Measurements from ENCODE around the gene NCK2. TPM values are rescaled to one million over a fixed set of nuclear protein-coding genes. Genes with fewer than 3 reads are reported as not detected.

The NCK2 gene
- total RNA-seq, 1 experiment from 2014 or later: 26.7 TPM

DNA sequence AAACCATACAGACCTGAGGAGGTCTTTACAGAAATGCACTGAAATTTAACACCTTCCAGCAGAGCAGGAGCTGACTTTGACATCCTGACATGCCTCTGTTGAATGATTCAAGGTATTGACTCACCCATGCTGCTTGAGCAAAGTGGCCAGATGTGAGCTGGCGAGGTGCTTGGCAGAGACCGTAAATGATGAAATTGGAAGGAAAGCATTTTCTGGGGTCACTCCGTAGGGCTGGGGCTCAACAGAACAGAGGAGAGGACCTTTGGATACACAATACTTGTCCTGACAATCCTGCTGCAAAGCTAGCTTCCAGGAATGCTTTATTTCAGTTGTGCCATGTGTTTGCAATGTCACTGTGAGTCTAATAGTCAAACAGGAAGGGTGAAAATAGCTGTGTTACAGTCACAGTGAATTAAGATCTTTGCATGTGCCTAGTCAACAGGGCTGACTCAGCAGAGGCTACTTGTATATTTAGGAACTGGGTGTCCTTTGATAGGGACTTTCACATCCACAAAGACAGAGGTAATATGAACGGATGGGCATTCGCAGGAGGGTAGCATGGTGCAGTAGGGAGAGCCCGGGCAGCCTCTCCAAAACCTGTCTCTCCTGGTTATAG is 31.6 kb upstream of the NCK2 start (continued):
- TF ChIP-seq ELF1 (IDR thresholded peaks at IDR 0.05; ENCODE audit: borderline replicate concordance, low read depth) (no peak), SP1 (IDR thresholded peaks at IDR 0.05; ENCODE audit: low read depth) (no peak; the same call in 1 of the 2 replicates)

DNA sequence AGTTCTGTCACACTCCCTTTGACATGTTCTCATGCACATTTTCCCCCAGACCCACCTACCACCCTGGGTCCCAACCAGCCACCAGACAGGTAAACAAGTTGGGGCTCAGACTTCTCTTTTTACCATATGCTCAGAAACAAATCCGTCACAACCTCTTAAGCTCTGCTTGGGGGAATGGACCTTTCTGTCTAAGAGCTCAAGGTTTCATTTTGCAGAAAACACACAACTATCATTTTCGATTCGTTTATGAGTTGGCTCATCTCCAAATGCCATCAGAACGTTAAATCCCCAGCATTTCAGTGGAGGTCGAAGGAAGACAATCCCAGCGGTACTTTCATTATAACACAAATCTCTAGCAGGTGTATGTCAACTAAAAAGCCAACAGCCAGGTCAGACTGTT is 30.6 kb upstream of the NCK2 start:
- Histone ChIP-seq H3K36me3 (ENCODE audit: control insufficient read depth in 1 of 2, insufficient read depth in 2 of 2, low read length in 2 of 2) (no peaks in the 10 kb centered on the region), H3K4me1 (ENCODE audit: control insufficient read depth in 1 of 2, insufficient read depth in 2 of 2, low read length in 2 of 2) (0 out of 4 replicates have a peak, but pooled peaks cover 0 to 4% of the 10 kb centered on the region in 2 experiments), H3K9ac (ENCODE audit: low read length) (no peak overlapping the region), H3K27me3 (ENCODE audit: insufficient read depth, low read length) (peaks cover 44% of the 10 kb centered on the region), H3K4me3 (replicated peaks in 1 of 2; ENCODE audit: low read depth in 1 of 2, low read length in 2 of 2) (no peak overlapping the region), H4K20me1 (ENCODE audit: insufficient read depth) (no peaks in the 10 kb centered on the region), H3K27ac (ENCODE audit: low read depth, low read length) (no peak overlapping the region), H3K9me2 (ENCODE audit: insufficient read depth) (no peaks in the 10 kb centered on the region), H3K4me2 (ENCODE audit: low read length) (no peak overlapping the region), H3K79me2 (ENCODE audit: insufficient read depth, low read length) (no peaks in the 10 kb centered on the region), H3K9me3 (ENCODE audit: control insufficient read depth in 1 of 2, insufficient read depth in 1 of 2, low read depth in 1 of 2, low read length in 2 of 2) (no peaks in the 10 kb centered on the region), H2AFZ (ENCODE audit: low read depth, low read length, poor library complexity, severe bottlenecking) (no peak overlapping the region)
- no peak for DNase-seq (ENCODE audit: low read depth, low spot score)
- no peak for ATAC-seq
- TF ChIP-seq SIN3A (IDR thresholded peaks at IDR 0.05; ENCODE audit: low read depth) (no peak), SRF (IDR thresholded peaks at IDR 0.05; ENCODE audit: low read depth) (no peak), CBX3 (IDR thresholded peaks at IDR 0.05; ENCODE audit: low read depth) (no peak), ELF1 (IDR thresholded peaks at IDR 0.05; ENCODE audit: borderline replicate concordance, low read depth) (no peak), FOSL1 (IDR thresholded peaks at IDR 0.05; ENCODE audit: low read depth) (no peak), EGR1 (IDR thresholded peaks at IDR 0.05; ENCODE audit: low read depth) (no peak), EZH2 (IDR thresholded peaks at IDR 0.05) (no peak), ZNF274 (IDR thresholded peaks at IDR 0.05; ENCODE audit: low read depth, low read length) (no peak), CEBPB (IDR thresholded peaks at IDR 0.05; ENCODE audit: low read depth) (no peak), TCF7L2 (IDR thresholded peaks at IDR 0.05; ENCODE audit: borderline replicate concordance, extremely low read depth, insufficient read depth, insufficient read length) (no peak)
- TF ChIP-seq, protein P1, sequence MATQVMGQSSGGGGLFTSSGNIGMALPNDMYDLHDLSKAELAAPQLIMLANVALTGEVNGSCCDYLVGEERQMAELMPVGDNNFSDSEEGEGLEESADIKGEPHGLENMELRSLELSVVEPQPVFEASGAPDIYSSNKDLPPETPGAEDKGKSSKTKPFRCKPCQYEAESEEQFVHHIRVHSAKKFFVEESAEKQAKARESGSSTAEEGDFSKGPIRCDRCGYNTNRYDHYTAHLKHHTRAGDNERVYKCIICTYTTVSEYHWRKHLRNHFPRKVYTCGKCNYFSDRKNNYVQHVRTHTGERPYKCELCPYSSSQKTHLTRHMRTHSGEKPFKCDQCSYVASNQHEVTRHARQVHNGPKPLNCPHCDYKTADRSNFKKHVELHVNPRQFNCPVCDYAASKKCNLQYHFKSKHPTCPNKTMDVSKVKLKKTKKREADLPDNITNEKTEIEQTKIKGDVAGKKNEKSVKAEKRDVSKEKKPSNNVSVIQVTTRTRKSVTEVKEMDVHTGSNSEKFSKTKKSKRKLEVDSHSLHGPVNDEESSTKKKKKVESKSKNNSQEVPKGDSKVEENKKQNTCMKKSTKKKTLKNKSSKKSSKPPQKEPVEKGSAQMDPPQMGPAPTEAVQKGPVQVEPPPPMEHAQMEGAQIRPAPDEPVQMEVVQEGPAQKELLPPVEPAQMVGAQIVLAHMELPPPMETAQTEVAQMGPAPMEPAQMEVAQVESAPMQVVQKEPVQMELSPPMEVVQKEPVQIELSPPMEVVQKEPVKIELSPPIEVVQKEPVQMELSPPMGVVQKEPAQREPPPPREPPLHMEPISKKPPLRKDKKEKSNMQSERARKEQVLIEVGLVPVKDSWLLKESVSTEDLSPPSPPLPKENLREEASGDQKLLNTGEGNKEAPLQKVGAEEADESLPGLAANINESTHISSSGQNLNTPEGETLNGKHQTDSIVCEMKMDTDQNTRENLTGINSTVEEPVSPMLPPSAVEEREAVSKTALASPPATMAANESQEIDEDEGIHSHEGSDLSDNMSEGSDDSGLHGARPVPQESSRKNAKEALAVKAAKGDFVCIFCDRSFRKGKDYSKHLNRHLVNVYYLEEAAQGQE (IDR thresholded peaks at IDR 0.05; ENCODE audit: low read depth): no peak
- intact Hi-C loops (cut with micrococcal nuclease): no loop called here
- ChIA-PET POLR2A (no interaction called here), CTCF (no interaction called here), RAD21 (ENCODE audit: low non-redundant PET in 1 of 2, low total read pairs in 2 of 2, uncharacterized antibody in 2 of 2, unreplicated experiment in 2 of 2) (no interaction called here)
- BruUV-seq (replicated peaks): no TSS peak
